Lung microvascular endothelial cell (primary cell): ENCODE data around the gene PPFIA4. TPM values are rescaled to one million over a fixed set of nuclear protein-coding genes. Genes with fewer than 3 reads are reported as not detected.

ENCODE experiments used
- DNase-seq, 2 donors: peaks; one replicate each; pipeline versions ENCODE4 v3.0.0 to v3.0.0-alpha.2; 2010; ENCODE audit warnings: low read depth in 2 of 2
- total RNA-seq: library from RNA; depleted of rRNA; stranded (reverse); fragments of >200 nt; gene quantifications from 2 replicates; pipeline ENCODE4 v1.2.1, GENCODE V29; 2014

Gene PPFIA4
- total RNA-seq, 1 donor from 2014 or later, result under 0.01 TPM

- DNase-seq, result no peak
Measured at GRCh38 chr1:203124546-203125317, 98.4 kb downstream of the PPFIA4 start.

GRCh38 chr1:203126151-203126865, 100.0 kb downstream of the PPFIA4 start:
- no peak for DNase-seq

GRCh38 chr1:203126866-203127665, 100.8 kb downstream of the PPFIA4 start:
- no peak for DNase-seq

- DNase-seq, result peak; percentile 10 to 11
Measured at GRCh38 chr1:203127666-203128430, 101.6 kb downstream of the PPFIA4 start, which contains the start of gene ADORA1. Gene ADORA1, plus strand, starts transcription at chr1:203127726. Its CDS starts 1,116 bp downstream, at chr1:203128842.

GRCh38 chr1:203128431-203128715, 102.1 kb downstream of the PPFIA4 start:
- DNase-seq, result no peak

Other genes starting within 250 kb of the PPFIA4 start
- gene KDM5B, start 218.1 kb upstream of the PPFIA4 start, total RNA-seq, result 46.2 and 54.0 TPM in 2 replicates
- gene PCAT6, start 215.5 kb upstream of the PPFIA4 start, total RNA-seq, result not detected in 2 replicates
- gene RABIF, start 137.3 kb upstream of the PPFIA4 start, total RNA-seq, result 9.4 and 14.3 TPM in 2 replicates
- 18.1 and 22.0 TPM in 2 replicates for gene KLHL12, start 99.3 kb upstream of the PPFIA4 start, total RNA-seq
- gene ADIPOR1, start 68.2 kb upstream of the PPFIA4 start, total RNA-seq, result 62.1 and 141 TPM in 2 replicates
- gene CYB5R1, start 59.2 kb upstream of the PPFIA4 start, total RNA-seq, result 24.8 and 55.2 TPM in 2 replicates
- 62.3 and 70.0 TPM in 2 replicates for gene TMEM183A, start 19.1 kb upstream of the PPFIA4 start, total RNA-seq
- not detected in 2 replicates for gene MYOG, start 59.5 kb downstream of the PPFIA4 start, total RNA-seq
- not detected in 2 replicates for gene ADORA1, start 101.2 kb downstream of the PPFIA4 start, total RNA-seq
- gene MYBPH, start 149.3 kb downstream of the PPFIA4 start, total RNA-seq, result not detected in 2 replicates
- not detected in 2 replicates for gene CHI3L1, start 160.2 kb downstream of the PPFIA4 start, total RNA-seq
- gene CHIT1, start 203.2 kb downstream of the PPFIA4 start, total RNA-seq, result not detected in 2 replicates